Measurements from ENCODE around the gene TMC6.

DNA sequence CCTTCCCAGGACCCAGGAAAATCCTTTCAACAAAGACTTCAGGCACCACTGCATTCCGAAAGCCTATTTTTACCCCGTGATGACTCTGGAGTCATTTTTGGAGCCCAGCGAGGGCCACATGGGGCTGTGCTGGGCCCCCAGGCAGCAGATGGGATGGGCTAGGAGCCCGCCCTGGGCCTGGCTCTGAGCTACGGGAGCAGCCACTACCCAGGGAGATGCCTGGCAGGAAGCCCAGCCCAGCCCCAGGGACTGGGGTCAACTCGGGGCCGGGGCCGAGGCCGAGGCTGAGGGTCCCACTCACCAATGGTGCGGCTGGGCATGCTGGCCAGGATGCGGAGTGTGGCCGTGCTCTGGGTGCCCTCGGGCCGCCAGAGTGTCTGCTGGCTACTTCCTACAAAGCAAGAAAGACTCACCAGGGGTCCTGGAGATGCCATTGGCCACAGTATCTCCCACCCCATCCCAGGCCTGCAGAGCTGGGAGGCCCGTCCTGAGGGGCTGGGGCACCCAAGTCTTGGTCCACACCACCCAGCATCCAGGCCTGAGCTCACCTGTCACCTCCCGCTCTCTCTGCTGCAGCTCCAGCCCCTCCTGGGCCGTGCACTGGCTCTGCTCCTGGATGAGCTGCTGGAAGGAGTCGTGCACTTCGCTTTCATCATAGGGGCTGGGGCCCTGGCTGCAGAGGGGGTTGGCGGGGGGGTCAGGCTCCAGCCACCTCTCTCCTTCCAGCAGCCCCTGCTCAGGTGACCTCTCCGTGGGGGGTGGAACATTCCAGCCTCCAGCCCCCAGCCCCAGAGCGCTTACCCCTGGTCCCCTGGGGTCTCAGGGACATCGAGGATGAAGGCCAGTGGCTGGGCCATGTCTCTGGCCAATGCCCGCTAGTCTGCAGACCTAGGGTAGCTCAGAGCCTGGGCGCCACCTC, 2.3 kb downstream of the TMC6 start:
- TF ChIP-seq EZH2 (IDR thresholded peaks at IDR 0.05) (no peak), POLR2AphosphoS5 (IDR thresholded peaks at IDR 0.05; ENCODE audit: borderline replicate concordance, low read depth, low read length) (no peak)
